ENCODE data around the gene KCNH6.

The KCNH6 gene

GRCh38 chr17:63529711-63530556 lies 6.8 kb downstream of the KCNH6 start:
- ChIA-PET CTCF (interaction anchor here (0.5 to 1.1 kb wide), 2 partner anchors 94 to 558 kb away, joined by 3 to 5 read pairs; no protein-coding TSS in a partner anchor), POLR2A (ENCODE audit: low non-redundant PET) (no interaction called here)
- no peak for DNase-seq (ENCODE audit: low spot score)
- TF ChIP-seq CTCF (conservative IDR thresholded peaks at IDR 0.05; ENCODE audit: low read depth) = no peak
- H3K27ac ChIP-seq = no peak overlapping the region

- ChIA-PET CTCF (interaction anchor here (0.5 to 0.9 kb wide), 2 partner anchors 19 to 559 kb away, joined by 3 to 5 read pairs; no protein-coding TSS in a partner anchor), POLR2A (ENCODE audit: low non-redundant PET) (no interaction called here)
- no peak for DNase-seq (ENCODE audit: low spot score)
- TF ChIP-seq CTCF (conservative IDR thresholded peaks at IDR 0.05; ENCODE audit: low read depth) = no peak
- H3K27ac ChIP-seq = no peak overlapping the region
Observed at GRCh38 chr17:63530557-63531021, 7.4 kb downstream of the KCNH6 start.

GRCh38 chr17:63531022-63531965 lies 8.1 kb downstream of the KCNH6 start:
- no peak for TF ChIP-seq CTCF (conservative IDR thresholded peaks at IDR 0.05; ENCODE audit: low read depth)
- no peak for DNase-seq (ENCODE audit: low spot score)
- CTCF ChIA-PET = interaction anchor here (0.7 to 0.9 kb wide), 2 partner anchors 18 to 34 kb away, joined by 3 read pairs; no protein-coding TSS in a partner anchor
- POLR2A ChIA-PET (ENCODE audit: low non-redundant PET) = no interaction called here
- H3K27ac ChIP-seq = no peak overlapping the region

- TF ChIP-seq CTCF (conservative IDR thresholded peaks at IDR 0.05; ENCODE audit: low read depth) = no peak
- no peak for DNase-seq (ENCODE audit: low spot score)
- POLR2A ChIA-PET (ENCODE audit: low non-redundant PET) = no interaction called here
- H3K27ac ChIP-seq = no peak overlapping the region
- CTCF ChIA-PET = no interaction called here
Observed at GRCh38 chr17:63533433-63534077, 10.4 kb downstream of the KCNH6 start.

- POLR2A ChIA-PET (ENCODE audit: low non-redundant PET) = no interaction called here
- no peak for DNase-seq (ENCODE audit: low spot score)
- no peak overlapping the region for H3K27ac ChIP-seq
- no peak for TF ChIP-seq CTCF (conservative IDR thresholded peaks at IDR 0.05; ENCODE audit: low read depth)
- CTCF ChIA-PET = no interaction called here
Observed at GRCh38 chr17:63534078-63534570, 11.0 kb downstream of the KCNH6 start.
